GM12892 (cell line): ENCODE measurements around the gene ARHGEF10L.

ENCODE experiments used
- POLR2A ChIP-seq: IDR thresholded peaks from 2 replicates; pipeline ENCODE4 v1.6.1; 2011; ENCODE audit warnings: low read depth, low read length, control low read depth
- POLR2AphosphoS5 ChIP-seq: IDR thresholded peaks from 2 replicates; pipeline ENCODE4 v1.6.1; 2011; ENCODE audit warnings: low read depth, low read length, control low read depth

- no peak for TF ChIP-seq POLR2A
- TF ChIP-seq POLR2AphosphoS5, result no peak
These were observed 83.3 kb downstream of the ARHGEF10L start for GRCh38 chr1:17622823-17623222.
